Stromal cell of bone marrow (primary cell): Measurements from ENCODE around the gene CDKAL1.
"Not testable (repeated sequence)": the region's sequence is repeated elsewhere in the genome, so short reads cannot be mapped to it uniquely, and the experiment has no call there.

Experiments used
- DNase-seq: peaks from one replicate; pipeline ENCODE4 v3.0.0-alpha.2; 2012; ENCODE audit warnings: low read depth

CDKAL1 gene

GRCh38 chr6:20554326-20554725 is 20.1 kb downstream of the CDKAL1 start:
- no peak for DNase-seq

- DNase-seq, result no peak
Observed at GRCh38 chr6:20554817-20555216, 20.6 kb downstream of the CDKAL1 start.

- DNase-seq, result no peak
Observed at GRCh38 chr6:20559924-20560551, 25.8 kb downstream of the CDKAL1 start.

- DNase-seq, result no peak
Observed at GRCh38 chr6:20563377-20563776, 29.1 kb downstream of the CDKAL1 start.

GRCh38 chr6:20564269-20564668 is 30.0 kb downstream of the CDKAL1 start:
- DNase-seq, result no peak

GRCh38 chr6:20564777-20565176 is 30.5 kb downstream of the CDKAL1 start:
- DNase-seq, result no peak

GRCh38 chr6:20565342-20565741 is 31.1 kb downstream of the CDKAL1 start:
- no peak for DNase-seq

- no peak for DNase-seq
Observed at GRCh38 chr6:20566109-20566508, 31.9 kb downstream of the CDKAL1 start.

GRCh38 chr6:20569000-20569610 is 34.8 kb downstream of the CDKAL1 start:
- no peak for DNase-seq

- no peak for DNase-seq
Observed at GRCh38 chr6:20571261-20571660, 37.0 kb downstream of the CDKAL1 start.

GRCh38 chr6:20572288-20572687 is 38.0 kb downstream of the CDKAL1 start:
- no peak for DNase-seq

GRCh38 chr6:20572940-20573339 is 38.7 kb downstream of the CDKAL1 start:
- DNase-seq, result peak; percentile 33

- no peak for DNase-seq
Observed at GRCh38 chr6:20574355-20574754, 40.1 kb downstream of the CDKAL1 start.

GRCh38 chr6:20575125-20575524 is 40.9 kb downstream of the CDKAL1 start:
- no peak for DNase-seq

GRCh38 chr6:20575704-20576451 is 41.6 kb downstream of the CDKAL1 start:
- no peak for DNase-seq

GRCh38 chr6:20577173-20577688 is 43.0 kb downstream of the CDKAL1 start:
- no peak for DNase-seq

GRCh38 chr6:20581070-20581469 is 46.8 kb downstream of the CDKAL1 start:
- no peak for DNase-seq

- no peak for DNase-seq
Observed at GRCh38 chr6:20582586-20583443, 48.6 kb downstream of the CDKAL1 start.

- DNase-seq, result no peak
Observed at GRCh38 chr6:20583444-20583800, 49.2 kb downstream of the CDKAL1 start.

GRCh38 chr6:20584100-20584731 is 50.0 kb downstream of the CDKAL1 start:
- no peak for DNase-seq

- DNase-seq, result no peak
Observed at GRCh38 chr6:20589266-20589665, 55.0 kb downstream of the CDKAL1 start.

- DNase-seq, result not testable (repeated sequence)
Observed at GRCh38 chr6:20590476-20590875, 56.2 kb downstream of the CDKAL1 start.
